GM12872 (cell line): Measurements from ENCODE around the gene IQCM.

Experiments
- TF ChIP-seq, protein P1 (sequence below): IDR thresholded peaks from 3 replicates; pipeline ENCODE4 v1.5.1; 2011; ENCODE audit warnings: low read depth, mild to moderate bottlenecking, low read length, moderate library complexity; ENCODE audit not compliant: insufficient read depth

IQCM gene

DNA sequence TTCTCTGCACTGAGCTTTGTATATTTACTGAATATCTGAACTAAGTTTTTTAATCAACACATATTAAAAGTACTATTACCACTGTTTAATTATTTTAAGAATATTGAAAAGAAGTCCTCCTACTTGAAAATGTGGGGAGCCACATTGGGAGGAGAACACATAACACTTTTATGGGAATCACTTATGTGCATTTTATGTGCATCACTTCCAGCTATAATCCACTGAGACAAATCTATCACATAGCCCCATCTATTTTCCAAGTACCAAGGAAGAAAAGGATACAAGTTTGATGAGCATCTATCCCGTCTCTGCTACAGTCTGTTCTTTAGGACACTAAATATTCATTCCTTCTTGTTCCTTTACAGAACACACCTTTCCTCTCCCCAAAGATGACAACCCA lies 87.2 kb downstream of the IQCM start:
- TF ChIP-seq, protein P1, sequence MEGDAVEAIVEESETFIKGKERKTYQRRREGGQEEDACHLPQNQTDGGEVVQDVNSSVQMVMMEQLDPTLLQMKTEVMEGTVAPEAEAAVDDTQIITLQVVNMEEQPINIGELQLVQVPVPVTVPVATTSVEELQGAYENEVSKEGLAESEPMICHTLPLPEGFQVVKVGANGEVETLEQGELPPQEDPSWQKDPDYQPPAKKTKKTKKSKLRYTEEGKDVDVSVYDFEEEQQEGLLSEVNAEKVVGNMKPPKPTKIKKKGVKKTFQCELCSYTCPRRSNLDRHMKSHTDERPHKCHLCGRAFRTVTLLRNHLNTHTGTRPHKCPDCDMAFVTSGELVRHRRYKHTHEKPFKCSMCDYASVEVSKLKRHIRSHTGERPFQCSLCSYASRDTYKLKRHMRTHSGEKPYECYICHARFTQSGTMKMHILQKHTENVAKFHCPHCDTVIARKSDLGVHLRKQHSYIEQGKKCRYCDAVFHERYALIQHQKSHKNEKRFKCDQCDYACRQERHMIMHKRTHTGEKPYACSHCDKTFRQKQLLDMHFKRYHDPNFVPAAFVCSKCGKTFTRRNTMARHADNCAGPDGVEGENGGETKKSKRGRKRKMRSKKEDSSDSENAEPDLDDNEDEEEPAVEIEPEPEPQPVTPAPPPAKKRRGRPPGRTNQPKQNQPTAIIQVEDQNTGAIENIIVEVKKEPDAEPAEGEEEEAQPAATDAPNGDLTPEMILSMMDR: no peak

DNA sequence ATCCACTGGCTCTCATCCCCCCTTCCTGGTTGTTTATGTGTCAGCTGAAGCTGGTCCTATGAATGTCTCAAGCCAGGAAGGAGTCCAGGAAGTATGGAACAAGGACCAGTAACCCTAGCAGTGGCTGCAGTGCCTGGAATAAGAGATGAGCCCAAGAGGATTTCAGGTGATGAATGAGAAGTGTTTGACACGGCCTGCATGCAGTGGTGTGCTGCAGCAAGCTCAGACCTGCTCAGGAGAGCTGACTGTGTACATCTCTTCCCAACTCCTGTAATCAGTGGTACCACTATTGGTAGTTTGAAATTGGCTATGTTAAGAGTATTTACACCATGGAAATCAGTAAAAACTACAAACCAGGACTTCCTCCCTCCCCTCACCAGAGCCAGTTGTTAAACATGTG lies 88.0 kb downstream of the IQCM start:
- TF ChIP-seq, protein P1: no peak

DNA sequence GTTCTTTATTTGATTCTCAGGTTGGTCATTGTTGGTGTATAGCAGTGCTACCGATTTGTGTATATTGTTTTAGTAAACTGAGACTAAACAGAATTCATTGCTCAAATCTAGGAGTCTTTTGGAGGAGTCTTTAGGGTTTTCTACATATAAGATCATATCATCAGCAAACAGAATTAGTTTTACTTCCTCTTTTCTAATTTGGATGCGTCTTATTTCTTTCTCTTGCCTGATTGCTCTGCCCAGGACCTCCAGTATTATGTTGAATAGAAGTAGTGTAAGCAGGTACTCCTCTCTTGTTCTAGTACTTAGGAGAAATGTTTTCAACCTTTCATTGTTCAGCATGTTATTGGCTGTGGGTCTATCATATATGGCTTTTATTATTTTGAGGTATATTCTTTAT lies 92.6 kb downstream of the IQCM start:
- TF ChIP-seq, protein P1: no peak

DNA sequence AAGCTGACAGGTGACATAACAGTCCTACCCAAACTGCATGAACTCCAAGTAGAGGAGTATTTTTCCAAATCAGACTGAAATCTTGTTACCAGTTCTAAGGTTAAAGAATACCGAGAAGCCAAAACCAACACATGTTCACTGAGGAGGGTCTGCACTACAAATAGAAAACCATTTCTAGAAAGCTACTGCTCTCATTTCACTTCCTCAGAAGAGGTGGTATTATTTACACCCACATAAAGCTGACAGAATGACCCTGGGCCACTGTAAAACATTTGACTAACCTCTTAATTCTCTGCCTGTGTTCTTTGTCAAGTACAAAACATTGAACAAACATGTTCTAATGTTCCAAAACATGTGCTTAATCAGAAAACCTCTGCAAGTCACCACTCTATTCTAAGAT lies 95.8 kb downstream of the IQCM start:
- TF ChIP-seq, protein P1: no peak

DNA sequence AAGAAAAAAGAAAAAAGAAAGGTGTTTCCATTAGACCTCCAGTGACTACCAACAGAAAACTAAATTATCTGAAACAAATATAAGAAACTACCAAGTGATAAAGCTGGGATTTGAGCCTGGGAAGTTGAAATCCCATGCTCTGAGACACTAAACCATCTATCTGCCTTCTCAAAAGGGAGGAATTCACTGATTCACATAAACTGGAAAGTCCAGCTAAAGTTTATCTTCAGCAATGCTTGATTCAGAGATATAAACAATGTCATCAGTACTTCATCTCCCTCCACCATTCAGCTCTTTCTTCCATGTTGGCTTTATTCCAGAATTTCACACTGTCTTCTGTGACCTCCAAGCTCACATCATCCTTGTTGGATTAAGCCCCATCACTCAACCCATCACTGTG lies 96.3 kb downstream of the IQCM start:
- TF ChIP-seq, protein P1: no peak

DNA sequence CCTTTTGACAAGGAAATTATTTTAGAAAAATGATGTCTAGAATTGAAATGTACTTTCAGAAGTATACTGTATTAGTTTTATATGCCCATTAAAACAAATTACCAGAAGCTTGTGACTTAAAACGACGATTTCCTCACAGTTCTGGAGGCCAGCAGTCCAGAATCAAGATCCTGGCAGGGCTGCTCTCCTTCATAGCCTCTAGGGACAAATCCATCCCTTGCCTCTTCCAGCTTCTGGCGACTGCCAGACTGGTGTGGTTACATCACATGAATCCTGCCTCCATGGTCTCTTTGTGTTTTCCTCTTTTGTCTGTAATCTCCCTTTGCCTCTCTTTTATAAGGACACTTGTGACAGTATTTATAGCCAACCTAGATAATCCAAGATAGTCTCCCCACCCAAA lies 97.1 kb downstream of the IQCM start:
- TF ChIP-seq, protein P1: no peak

DNA sequence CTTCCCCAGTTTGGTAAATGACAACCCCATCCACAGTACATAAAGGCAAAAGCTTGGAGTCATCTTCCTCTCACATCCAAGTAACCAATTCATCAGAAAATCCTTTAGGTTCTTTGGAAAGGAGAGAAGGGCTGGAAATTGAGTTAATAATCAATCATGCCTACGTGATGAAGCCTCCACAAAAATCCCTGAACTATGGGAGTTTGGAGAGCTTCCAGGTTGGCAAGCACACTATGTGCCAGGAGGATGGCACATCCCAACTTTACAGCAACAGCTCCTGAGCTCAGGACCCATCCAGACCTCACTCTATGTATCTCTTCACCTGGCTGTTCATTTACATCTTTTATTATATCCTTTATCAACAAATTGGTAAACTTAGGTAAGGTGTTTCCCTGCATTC lies 98.9 kb downstream of the IQCM start:
- TF ChIP-seq, protein P1: no peak

DNA sequence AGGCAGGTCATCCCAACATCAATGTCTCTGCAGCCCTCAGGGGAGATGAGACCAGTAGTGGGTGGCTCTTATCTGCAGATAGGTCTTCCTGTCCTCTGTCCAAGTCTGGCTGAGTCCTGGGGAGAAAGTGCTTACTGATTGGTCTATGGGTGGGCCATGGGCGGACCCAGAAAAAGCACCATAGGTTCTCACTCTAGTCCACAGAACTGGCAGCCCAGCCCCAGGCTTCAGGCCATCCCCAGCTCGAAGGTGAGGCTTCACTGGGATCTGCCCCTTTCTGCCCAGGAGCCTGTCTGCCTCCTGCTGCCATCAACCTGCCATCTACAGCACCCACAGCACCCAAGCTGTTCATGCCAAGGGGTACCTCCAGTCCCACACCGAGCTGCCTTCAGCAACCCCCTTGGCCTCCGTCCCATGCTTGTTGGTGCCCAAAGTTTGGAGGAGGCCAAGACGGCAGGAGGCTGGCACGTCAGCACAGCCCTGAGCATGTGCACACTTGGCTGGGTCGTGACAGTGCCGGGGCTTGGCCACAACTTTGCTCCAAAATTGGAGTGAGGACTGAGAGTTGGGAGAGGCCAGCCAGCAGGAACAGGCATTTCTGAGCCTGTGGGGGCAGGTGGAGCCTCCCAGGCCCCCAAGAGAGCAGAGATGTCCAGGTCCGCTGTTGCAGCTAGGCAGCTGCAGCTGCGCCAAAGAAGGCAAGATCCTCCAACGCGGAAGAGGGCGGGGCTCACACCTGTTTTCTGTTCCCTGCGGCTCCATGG lies 99.6 kb downstream of the IQCM start:
- TF ChIP-seq, protein P1: no peak
